ENCODE results near the gene CLEC7A. TPM values are rescaled to one million over a fixed set of nuclear protein-coding genes. Genes with fewer than 3 reads are reported as not detected.

The CLEC7A gene
- total RNA-seq, 1 experiment from 2014 or later = 0.40 TPM

GRCh38 chr12:10101648-10102220 is 28.3 kb downstream of the CLEC7A start:
- H3K36me3 ChIP-seq (ENCODE audit: low read depth, low read length) = no peaks in the 10 kb centered on the region
- no peak for TF ChIP-seq CTCF (conservative IDR thresholded peaks at IDR 0.05; ENCODE audit: low read depth, low read length)
- TF ChIP-seq EZH2 (IDR thresholded peaks at IDR 0.05; ENCODE audit: low read length, unreplicated experiment) = no peak
- no peak for TF ChIP-seq EZH2phosphoT487 (IDR thresholded peaks at IDR 0.05; ENCODE audit: borderline replicate concordance, low read length)
- DNase-seq (no peak), ATAC-seq (no peak)
- no peak overlapping the region for H3K27ac ChIP-seq (ENCODE audit: low read length)
- H3K9me2 ChIP-seq (replicated peaks; ENCODE audit: low read length) = no peaks in the 10 kb centered on the region
- 0 out of 2 replicates have a peak, but pooled peaks cover 8% of the 10 kb centered on the region for H3K27me3 ChIP-seq (ENCODE audit: low read length)
- no peaks in the 10 kb centered on the region for H4K20me1 ChIP-seq (ENCODE audit: low read length)
- intact Hi-C loops (cut with micrococcal nuclease) = no loop called here
- H3K4me3 ChIP-seq (ENCODE audit: low read length) = no peak overlapping the region
- no peak overlapping the region for H2AFZ ChIP-seq (ENCODE audit: low read length)
- BruUV-seq (replicated peaks) = no TSS peak
- CTCF ChIA-PET = no interaction called here
- no peaks in the 10 kb centered on the region for H3K9me3 ChIP-seq (ENCODE audit: low read length)
- no peaks in the 10 kb centered on the region for H3K79me2 ChIP-seq (ENCODE audit: low read length)
- POLR2A ChIA-PET (ENCODE audit: unreplicated experiment) = no interaction called here
- no peak overlapping the region for H3K4me2 ChIP-seq (ENCODE audit: low read length)
- H3K9ac ChIP-seq (ENCODE audit: low read length) = no peak overlapping the region
- no peaks in the 10 kb centered on the region for H3F3A ChIP-seq (ENCODE audit: low read length, unreplicated experiment)
- H3K4me1 ChIP-seq (ENCODE audit: insufficient read depth, low read length) = no peaks in the 10 kb centered on the region

- intact Hi-C loops (cut with micrococcal nuclease) = no loop called here
- Histone ChIP-seq H3K79me2 (ENCODE audit: low read length) (no peaks in the 10 kb centered on the region), H3K36me3 (ENCODE audit: low read depth, low read length) (no peaks in the 10 kb centered on the region), H3K9me2 (replicated peaks; ENCODE audit: low read length) (no peaks in the 10 kb centered on the region), H3K27me3 (ENCODE audit: low read length) (peaks cover 13% of the 10 kb centered on the region; the same call in 1 of the 2 replicates), H3K4me3 (ENCODE audit: low read length) (no peak overlapping the region), H3F3A (ENCODE audit: low read length, unreplicated experiment) (no peaks in the 10 kb centered on the region), H3K9me3 (ENCODE audit: low read length) (no peaks in the 10 kb centered on the region), H2AFZ (ENCODE audit: low read length) (0 out of 2 replicates have a peak overlapping the region, but pooled peaks have one; percentile 6), H3K4me2 (ENCODE audit: low read length) (no peak overlapping the region), H3K27ac (ENCODE audit: low read length) (no peak overlapping the region), H3K9ac (ENCODE audit: low read length) (no peak overlapping the region), H4K20me1 (ENCODE audit: low read length) (no peaks in the 10 kb centered on the region), H3K4me1 (ENCODE audit: insufficient read depth, low read length) (no peaks in the 10 kb centered on the region)
- BruUV-seq (replicated peaks) = no TSS peak
- ChIA-PET POLR2A (ENCODE audit: unreplicated experiment) (no interaction called here), CTCF (no interaction called here)
- no peak for DNase-seq
- peak; percentile 15; the same call in 1 of the 2 replicates for ATAC-seq
- TF ChIP-seq EZH2 (IDR thresholded peaks at IDR 0.05; ENCODE audit: low read length, unreplicated experiment) (no peak), EZH2phosphoT487 (IDR thresholded peaks at IDR 0.05; ENCODE audit: borderline replicate concordance, low read length) (no peak), CTCF (conservative IDR thresholded peaks at IDR 0.05; ENCODE audit: low read depth, low read length) (no peak)
Observed at GRCh38 chr12:10101042-10101579, 28.9 kb downstream of the CLEC7A start.

DNA sequence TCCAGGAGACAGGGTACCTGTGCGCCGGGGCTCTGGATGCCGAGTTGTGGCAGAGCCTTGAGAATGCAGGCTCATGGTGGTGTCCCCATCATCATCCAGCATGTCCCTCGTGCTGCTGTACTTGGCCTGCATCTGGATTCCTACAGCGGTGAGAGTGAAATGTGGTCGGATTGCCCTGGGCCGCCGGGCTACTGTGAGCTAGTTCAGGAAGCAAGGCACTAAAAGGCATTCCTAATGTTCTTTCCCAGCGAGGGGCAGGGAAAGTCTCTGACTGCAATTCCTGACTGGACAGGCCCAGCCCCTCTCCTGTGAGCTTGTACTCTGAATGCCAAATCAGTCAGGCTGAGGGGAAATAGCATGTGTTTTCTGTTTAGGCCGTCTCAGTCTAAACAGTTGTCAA is 31.2 kb downstream of the CLEC7A start, which contains the start of gene CLEC1A:
TSS of gene CLEC1A (minus strand) at position 195 of the 400 bp plus-strand sequence. CDS start at position 132, 63 bp downstream.
- Histone ChIP-seq H3K27me3 (ENCODE audit: low read length) (peaks cover 20% of the 10 kb centered on the region; the same call in 1 of the 2 replicates), H3K36me3 (ENCODE audit: low read depth, low read length) (no peaks in the 10 kb centered on the region), H3K9me3 (ENCODE audit: low read length) (no peaks in the 10 kb centered on the region), H3K27ac (ENCODE audit: low read length) (no peak within 1 kb of the TSS), H3K79me2 (ENCODE audit: low read length) (no peaks in the 10 kb centered on the region), H3K4me1 (ENCODE audit: insufficient read depth, low read length) (no peaks in the 10 kb centered on the region), H3K4me3 (ENCODE audit: low read length) (no peak within 1 kb of the TSS), H3K9ac (ENCODE audit: low read length) (no peak within 1 kb of the TSS), H3K4me2 (ENCODE audit: low read length) (no peak within 1 kb of the TSS), H4K20me1 (ENCODE audit: low read length) (no peaks in the 10 kb centered on the region), H2AFZ (ENCODE audit: low read length) (no peak within 1 kb of the TSS), H3K9me2 (replicated peaks; ENCODE audit: low read length) (no peaks in the 10 kb centered on the region), H3F3A (ENCODE audit: low read length, unreplicated experiment) (no peaks in the 10 kb centered on the region)
- POLR2A ChIA-PET (ENCODE audit: unreplicated experiment) = no interaction called here
- CTCF ChIA-PET = no interaction called here
- ATAC-seq (no peak), DNase-seq (no peak)
- TF ChIP-seq EZH2phosphoT487 (IDR thresholded peaks at IDR 0.05; ENCODE audit: borderline replicate concordance, low read length) (no peak), CTCF (conservative IDR thresholded peaks at IDR 0.05; ENCODE audit: low read depth, low read length) (no peak), EZH2 (IDR thresholded peaks at IDR 0.05; ENCODE audit: low read length, unreplicated experiment) (no peak)
- no TSS peak for BruUV-seq (replicated peaks)
- intact Hi-C loops (cut with micrococcal nuclease) = no loop called here

Data from PC-3 (cell line).